GM19043 (cell line): Measurements from ENCODE around the gene KCNQ1OT1.

Experiments
- ATAC-seq: cut with Tn5 transposase; IDR thresholded peaks from one replicate; pipeline ENCODE4 v1.9.1; 2021; ENCODE audit warnings: low read depth; ENCODE audit not compliant: unreplicated experiment

KCNQ1OT1 gene

DNA sequence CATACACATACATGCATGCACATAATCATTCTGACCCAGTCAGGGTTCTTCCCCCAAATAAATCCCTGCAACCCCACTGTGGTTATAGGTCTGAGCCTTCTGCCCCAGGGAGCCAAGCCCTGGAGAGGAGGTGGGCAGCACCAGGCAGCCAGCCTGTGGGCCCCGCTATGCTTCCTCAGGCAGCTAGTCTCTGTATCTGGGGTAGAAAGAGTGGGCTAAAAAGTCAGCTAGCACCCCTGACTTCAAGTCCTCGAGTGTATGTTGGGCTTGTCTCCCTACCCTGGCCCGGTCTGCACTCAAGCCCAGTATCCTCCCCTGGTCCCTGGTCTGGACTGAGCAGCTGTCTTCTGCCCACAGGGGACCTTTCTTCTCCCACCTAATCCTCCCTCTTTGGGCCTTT lies 28.0 kb downstream of the KCNQ1OT1 start:
- ATAC-seq, result no peak

GRCh38 chr11:2670541-2671100 lies 29.2 kb downstream of the KCNQ1OT1 start:
- ATAC-seq, result no peak

DNA sequence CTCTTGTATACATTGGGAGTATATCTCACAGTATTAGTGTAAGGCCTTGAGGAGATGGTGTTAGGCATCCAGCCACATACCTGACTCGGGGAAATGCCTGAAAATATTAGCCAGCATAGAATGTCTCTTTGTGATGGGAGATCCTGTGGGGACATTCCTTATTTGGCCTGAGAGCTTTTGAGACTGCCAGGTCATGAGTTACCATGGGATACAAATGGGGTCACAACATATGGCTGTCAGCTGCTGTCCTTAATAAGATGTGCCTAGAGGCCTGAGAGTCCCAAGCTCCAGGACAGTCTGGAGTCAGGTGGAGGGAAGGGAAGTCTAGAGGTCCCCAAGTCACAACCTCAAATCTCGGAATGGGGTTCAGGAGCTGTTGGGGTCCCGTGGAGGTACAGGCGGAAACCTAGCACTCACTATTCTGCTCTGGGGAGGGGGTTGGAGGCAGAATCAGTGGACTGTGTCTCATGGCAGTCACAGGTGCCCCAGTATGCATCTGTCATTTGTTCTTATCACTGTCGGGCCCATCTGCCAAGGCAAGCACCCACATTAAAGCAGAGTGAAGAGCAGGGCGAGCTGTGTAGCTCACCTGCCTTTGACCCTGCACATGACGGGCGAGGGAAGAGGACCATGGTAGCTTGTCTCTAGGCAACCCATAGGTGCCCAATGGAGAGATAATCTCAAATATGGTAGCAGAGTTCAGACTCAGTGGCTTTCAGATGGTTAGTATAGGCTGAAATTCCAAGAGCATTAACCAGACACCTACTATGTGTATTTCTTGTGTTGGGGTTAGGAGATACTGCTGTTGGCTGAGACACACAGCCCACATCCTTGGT lies 29.9 kb downstream of the KCNQ1OT1 start:
- no peak for ATAC-seq

- ATAC-seq, result no peak
Observed at GRCh38 chr11:2668876-2669275, 30.9 kb downstream of the KCNQ1OT1 start.

DNA sequence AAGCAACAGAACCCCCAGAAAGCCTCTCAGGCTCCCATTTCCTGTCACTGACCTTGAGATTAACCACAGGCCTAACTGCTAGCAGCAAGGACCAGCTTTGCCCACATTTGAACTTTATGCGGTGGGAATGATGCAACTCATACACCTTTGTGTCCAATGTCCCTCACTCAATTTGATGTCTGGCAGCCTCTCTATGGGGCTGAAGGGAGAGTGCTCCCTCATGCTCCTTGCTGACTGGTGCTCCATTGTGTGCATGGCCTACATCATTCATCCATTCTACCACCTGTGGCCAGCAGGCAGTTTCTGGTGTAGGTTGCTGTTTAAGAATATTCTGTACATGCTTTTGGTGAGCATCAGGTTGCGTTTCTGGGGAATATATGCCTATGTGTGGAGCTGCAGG lies 31.9 kb downstream of the KCNQ1OT1 start:
- ATAC-seq, result no peak

GRCh38 chr11:2666828-2667570 lies 32.8 kb downstream of the KCNQ1OT1 start:
- no peak for ATAC-seq

GRCh38 chr11:2666401-2666741 lies 33.4 kb downstream of the KCNQ1OT1 start:
- no peak for ATAC-seq

GRCh38 chr11:2665526-2666400 lies 34.0 kb downstream of the KCNQ1OT1 start:
- ATAC-seq, result no peak

GRCh38 chr11:2664791-2665525 lies 34.8 kb downstream of the KCNQ1OT1 start:
- ATAC-seq, result no peak

- no peak for ATAC-seq
Observed at GRCh38 chr11:2664376-2664775, 35.4 kb downstream of the KCNQ1OT1 start.

- no peak for ATAC-seq
Observed at GRCh38 chr11:2663915-2664314, 35.9 kb downstream of the KCNQ1OT1 start.

- no peak for ATAC-seq
Observed at GRCh38 chr11:2663506-2663905, 36.3 kb downstream of the KCNQ1OT1 start.

DNA sequence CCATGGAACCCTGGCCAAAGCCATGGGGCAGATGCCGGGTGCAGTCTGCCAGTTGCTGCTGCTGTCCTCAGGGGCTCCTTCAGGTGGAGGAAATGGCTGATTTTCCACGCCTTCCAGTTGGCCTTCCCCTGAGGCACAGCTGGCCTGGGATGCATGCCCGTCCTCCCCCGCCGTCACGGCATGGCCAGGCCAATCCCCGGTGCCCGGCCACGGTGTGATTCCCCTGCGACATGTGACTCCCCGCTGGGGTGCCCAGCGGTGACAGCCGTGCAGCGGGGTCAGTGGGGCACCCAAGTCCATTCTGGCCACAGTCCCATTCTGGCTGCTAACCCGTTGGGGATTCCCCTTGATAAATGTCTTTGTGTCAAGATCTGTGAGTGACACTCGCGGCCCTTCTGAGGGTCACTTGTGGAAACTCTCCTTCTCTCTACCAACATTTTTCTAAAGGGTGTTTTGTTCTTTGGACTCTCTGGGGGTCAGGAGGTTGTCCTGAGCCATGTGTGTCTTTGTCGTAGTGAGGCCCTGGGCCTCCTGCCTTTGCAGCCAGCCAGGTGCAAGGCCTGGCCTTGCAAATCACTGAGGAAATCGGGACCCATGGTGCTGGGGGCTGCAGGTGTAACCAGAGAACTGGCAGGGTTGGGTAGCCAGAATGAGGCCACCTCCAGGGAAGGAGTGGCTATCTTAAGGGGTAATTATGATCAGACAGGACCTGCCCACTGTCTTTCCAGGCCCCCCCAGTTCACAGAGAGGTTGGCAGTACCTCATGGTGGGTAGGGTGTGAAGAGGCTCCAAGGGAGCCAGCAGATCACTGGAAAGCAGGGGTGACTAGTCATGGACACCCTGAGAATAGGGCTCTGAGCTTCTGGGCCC lies 37.1 kb downstream of the KCNQ1OT1 start:
- ATAC-seq, result no peak

DNA sequence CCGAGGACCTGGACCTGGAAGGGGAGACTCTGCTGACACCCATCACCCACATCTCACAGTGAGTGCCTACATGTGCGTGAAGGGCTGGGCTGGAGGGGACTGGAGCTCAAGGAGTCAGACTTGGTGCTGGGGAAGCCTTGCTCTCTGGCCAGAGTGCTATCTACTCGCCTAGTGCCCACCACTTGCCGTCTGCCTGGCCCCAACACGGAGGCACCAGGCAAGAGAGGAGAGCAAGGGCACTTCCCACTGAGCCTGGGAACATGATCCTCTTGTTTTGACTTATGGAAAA lies 37.8 kb downstream of the KCNQ1OT1 start:
- ATAC-seq, result no peak

DNA sequence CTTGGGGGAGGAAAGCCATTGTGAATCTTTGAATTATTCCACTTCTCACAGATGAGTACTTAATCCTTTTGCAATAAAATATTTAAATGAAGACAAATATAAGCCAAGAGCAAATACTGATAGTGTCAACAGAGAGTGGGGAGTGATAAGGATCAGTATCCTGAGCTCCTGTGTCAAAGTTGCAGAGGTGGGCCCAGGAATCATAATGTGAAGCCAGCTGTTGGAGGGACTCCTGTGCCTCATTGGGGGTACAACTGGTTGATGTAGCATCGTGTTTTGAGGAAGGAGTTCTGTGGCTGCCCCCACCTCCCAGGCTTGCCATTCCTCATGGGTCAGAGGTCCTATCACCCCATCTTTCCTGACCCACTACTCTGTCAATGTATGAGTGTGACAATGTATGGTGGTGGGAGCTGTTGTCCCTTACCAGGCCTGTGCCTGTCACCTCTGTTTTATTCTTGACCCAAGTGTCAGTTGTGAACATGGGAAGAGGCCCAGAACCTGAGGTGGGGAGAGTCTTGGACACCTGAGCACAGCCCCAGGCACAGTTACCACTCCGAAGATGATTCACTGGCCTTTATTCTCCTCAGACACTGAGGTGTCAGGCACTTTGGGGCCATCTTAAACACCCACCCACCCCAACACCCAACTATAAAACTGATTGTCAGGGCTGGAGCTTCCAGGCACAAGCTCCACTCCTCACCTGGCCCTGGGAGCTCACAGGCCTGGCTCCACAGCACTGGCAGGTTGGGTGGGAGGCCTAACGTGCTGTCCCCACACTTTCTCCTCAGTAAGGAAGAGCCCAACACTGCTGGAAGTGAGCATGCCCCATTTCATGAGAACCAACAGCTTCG lies 38.4 kb downstream of the KCNQ1OT1 start:
- ATAC-seq, result no peak

DNA sequence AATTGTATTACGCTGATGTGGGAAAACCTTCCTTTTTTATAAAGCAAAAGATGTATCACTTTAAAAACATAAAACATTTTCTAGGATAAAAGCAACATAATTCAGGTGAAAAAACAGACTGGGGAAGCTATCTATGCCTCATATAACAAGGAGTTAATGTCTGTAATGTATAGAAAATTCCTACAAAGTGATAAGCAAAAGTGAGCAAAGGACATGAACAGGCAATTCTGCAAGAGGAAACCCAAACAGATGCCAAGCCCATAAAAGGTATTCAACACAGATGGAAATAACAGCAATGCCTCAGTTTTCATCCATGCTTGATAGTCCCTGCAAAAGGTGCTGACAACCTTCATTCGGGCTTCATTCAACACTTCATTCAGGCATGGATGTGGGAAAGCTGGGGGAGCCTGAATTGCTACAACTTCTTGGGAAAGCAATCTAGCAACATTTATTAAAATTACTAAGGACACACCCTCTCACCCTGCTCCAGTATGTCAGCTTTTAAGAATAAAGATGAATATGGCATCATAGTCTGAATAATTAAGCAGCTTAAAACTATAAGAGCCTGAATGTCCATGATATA lies 39.3 kb downstream of the KCNQ1OT1 start:
- ATAC-seq, result no peak

DNA sequence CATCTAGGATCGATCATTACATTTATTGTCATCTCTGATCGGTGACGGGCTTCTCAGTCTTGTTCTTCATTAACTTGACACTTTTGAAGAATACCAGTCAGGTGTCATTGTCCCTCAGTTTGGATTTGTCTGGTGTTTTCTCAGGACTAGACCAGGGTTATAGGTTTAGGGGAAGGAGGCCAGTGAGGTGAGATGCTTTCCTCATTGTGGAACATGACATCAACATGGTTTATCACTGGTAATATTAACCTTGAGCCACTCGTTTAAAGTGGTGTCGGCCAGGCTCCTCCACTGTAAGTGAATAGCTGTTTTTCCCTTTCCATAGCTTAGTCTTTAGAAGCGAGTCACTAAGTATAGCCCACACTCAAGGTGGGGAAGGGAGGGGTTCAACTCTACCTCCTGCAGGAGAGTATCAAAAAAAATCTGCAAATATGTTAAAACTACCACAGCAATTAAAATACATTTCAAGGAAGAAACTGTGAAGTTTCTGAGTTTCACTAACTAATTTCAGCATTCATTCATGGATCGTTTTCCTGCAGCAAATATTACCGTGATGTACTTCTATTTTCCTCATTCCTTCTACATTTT lies 42.0 kb downstream of the KCNQ1OT1 start:
- ATAC-seq, result no peak

GRCh38 chr11:2656859-2657258 lies 42.9 kb downstream of the KCNQ1OT1 start:
- no peak for ATAC-seq
